GM18870 (cell line): ENCODE data around the gene STARD9.

Source experiments
- ATAC-seq: cut with Tn5 transposase; IDR thresholded peaks from one replicate; pipeline ENCODE4 v1.9.1; 2021; ENCODE audit warnings: moderate library complexity; ENCODE audit not compliant: unreplicated experiment

The STARD9 gene

DNA sequence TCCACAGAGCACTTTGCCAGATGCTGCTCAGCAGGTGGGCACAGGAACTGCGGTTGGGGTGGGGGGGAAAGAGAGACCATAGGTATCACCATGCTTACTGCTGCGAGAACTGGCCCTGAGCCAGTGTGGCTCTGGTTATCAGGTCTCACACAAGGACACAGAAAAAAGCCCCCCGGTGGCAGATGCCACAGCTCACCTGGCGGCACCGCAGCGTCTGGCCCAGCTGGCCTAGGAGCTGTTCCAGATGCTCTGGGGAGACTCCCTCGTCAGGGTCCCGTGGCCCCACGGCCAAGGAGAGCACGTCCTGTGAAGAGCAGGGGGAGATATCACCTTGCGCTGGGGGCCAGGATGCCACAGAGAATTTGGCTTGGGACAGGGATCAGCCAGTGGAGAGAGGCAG is 150.7 kb downstream of the STARD9 start:
- no peak for ATAC-seq

DNA sequence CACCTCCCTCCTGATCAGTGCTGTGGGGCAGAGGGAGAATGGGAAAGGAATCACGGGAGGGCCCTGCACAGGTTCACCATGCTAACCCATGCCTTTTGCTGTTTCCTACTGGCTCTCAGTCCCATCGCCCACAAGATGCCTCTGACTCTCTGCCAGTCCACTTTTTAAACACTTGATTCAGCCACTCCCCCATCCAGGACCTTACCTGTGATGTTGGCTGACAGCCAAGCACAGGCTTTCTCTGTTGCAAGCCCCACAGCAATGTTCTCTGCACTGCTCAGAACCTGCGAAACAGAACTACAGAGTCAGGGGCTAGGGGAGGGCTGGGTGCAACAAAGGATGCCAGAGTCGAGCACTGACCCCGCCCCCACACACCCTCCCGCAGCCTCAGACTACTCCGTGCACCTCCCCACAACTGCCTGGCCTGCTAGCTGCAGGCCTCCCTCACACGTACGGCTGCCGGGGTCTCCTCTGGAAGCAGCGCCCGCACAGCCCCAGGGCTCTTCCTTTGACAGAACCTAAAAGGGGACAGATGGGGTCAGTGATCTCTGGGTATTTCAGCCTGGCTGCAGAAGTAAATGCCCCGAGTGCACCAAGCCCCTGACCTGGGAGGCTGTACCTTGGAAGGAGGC is 152.5 kb downstream of the STARD9 start:
- no peak for ATAC-seq

DNA sequence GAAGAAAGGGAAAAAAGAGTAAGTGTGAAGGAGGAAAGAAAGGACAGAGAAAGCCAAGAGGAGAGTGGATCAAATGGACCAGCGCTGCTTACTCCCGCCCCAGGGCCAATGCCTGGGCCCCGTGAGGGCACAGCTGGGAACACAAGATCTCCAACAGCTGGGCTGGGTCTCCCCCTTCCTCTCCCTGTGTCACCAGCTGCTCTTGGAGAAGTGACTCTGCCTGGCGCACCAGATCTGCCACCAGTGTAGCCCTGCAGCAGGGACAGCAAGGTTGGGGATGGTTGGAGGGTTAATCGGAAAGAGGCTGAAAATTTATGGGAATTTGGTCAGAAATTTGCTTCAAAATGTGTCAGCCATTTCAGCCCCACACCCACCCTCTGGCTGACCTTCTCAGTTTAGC is 153.2 kb downstream of the STARD9 start:
- no peak for ATAC-seq

DNA sequence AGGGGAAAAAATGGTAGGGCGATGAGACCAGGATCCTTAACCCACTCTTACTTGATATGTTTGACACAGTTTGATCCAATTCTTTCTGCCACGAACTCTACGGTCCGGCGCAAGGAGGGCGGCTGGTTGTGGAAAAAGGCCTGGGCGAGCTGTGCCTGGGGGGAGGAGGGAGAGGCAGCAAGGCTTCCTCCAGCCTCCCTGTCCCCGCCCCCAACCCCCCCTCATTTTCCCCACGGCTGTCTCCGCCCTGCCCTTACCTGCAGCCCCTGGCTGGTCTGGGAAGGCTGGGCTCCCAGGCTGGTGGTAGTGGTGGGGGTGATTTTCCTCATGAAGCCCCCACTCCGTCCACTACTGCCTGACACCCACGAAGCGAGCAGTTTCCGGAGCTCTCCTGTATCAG is 153.6 kb downstream of the STARD9 start:
- no peak for ATAC-seq

DNA sequence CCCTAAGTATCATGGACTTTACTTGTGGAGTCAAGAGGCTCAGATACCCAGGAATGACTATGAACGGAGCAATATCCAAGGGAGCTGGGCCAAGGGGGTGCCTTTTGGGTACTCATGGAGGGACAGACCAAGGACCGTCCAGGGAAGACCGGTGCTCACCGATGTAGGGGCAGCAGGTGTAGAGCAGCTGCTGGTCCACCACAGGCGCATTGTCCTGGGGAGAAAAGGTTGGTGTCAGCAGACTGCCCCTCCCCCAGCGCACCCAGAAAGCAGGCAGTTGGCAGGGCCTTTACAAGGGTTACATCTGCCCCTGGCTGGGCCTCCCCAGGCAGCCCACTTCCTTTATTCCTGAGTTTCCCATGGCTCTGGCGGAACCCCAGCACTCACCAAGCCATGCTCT is 154.0 kb downstream of the STARD9 start:
- no peak for ATAC-seq

DNA sequence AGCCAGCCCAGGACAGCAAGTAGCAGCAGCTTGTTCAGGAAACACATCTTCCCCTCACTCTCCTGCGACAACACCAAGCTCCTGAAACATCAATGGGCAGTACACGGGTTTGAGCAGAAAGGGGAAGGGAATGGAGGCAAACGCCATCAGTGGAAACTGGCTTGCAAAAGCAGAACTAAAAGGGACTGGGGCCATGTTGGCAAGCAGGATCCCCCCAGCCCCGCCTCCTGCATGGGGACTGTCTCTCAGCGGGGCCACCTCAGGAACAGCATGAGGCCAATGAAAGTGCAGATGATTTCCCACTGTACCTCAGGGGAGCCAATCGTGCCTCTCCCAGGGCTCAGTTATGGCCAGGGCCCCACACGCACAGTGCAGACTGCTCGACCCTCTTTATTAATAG is 154.7 kb downstream of the STARD9 start:
- ATAC-seq, result no peak

DNA sequence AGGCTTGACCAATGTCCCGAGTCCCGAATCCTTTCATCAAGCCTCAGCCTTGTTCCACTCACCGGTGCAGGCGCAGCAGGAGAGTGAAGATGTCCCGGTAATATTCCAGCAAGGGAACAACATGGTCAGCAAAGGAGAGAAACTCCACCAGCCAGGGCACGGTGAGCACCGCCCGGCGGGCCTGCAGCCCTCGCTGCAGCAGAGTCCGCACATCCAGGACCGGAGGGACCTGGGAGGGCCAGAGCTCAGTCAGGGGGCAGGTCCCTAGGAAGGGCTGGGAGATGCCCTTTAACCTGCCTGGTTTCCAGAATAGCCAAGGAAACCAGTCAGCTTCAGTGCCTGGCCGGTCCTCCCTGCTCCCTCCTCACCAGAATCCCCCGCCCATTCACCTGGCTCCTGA is 155.1 kb downstream of the STARD9 start:
- ATAC-seq, result no peak

DNA sequence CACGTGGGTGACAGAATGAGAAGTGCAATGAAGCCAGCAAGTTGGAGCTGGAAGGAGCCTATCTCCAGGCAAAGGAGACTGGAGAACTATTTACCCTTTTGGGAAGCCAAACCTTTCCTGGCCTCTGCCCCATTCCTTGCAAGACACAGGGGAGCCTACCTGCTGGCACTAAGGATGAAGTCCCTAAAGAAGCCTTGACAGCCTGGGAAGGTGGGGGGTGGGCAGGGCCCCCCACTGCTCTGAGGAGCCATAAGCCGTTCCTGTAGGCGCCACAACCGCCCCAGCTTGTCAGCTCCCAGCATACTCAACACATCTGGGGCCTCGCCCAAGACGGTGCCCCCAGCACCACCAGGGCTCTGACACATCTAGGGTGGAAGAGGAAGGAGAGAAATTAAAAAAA is 156.1 kb downstream of the STARD9 start:
- ATAC-seq, result no peak

DNA sequence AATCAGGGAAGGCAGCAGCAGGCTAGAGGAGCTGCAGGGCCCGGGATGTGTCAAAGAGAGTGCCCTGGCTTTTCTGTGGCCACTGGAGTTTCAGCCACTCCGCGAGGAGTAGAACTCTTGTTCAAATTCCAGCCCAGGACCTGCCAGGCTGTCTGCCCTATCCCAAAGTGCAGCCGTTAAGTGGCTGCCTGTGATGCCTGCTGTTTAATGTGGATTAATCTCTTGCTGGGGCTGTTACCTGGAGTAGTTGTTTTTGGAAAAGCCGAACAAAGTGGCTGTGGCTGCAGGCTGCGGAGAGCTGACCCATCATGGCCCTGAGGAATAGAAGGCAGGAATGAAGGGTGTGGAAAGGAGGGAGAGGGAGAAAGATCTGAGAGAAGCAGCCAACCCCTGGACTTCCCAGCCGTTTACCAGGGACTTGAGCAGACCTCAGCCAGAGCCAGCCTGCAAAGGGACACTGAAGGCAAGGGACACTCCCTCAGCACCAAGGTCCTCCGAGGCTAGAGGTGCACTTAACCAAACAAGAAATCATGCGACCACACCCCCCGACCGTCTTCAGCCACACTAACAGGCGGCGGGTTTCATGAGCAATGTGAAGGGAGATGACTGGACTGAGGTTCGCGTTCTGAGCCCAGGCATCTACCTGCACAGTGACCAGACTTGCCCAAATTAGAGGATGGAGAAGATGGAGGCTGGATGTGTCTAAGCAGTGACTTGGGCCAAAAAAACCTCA is 156.9 kb downstream of the STARD9 start:
- no peak for ATAC-seq

DNA sequence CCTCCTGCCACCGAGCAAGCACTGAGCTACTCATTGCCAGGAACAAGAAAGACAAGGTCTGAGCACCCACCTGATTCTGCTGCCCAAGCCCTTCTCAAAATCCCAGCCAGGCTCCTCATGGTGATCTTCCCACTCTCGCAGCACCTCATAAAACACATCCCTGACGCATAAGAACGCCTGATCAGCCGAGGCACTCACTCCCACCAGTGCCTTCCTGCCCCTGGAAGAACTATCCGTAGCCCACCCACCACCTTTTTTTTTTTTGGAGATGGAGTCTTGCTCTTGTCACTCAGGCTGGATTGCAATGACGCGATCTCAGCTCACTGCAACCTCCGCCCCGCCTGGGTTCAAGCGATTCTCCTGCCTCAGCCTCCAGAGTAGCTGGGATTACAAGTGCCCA is 157.6 kb downstream of the STARD9 start:
- no peak for ATAC-seq

DNA sequence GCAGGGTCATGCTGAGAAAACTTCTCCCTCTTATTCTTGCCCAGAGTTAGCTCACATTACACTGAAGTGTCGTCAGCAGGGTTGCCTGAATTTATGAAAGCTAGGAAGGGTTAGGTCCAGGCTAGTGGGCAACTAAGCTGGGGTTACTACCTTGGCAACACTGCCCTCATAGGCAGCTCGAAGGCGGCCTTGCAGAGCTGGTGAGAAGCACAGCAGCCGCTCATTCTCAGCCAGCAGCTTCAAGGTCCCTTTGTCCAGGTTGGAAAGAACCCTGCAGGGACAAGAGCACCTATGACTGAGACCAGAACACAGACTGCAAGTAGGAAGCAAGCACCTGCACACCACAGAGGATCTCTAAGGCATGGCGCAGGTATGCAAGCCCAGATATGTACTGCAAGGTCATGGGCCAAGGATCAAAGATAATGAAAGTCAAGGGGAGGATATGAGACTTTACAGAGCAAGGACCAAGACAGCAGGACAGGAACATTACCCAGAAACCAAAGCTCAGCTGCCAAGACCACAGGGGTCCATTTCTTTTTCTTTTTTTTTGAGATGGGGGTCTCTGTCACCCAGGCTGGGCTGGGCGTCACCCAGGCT is 158.8 kb downstream of the STARD9 start:
- ATAC-seq, result no peak

DNA sequence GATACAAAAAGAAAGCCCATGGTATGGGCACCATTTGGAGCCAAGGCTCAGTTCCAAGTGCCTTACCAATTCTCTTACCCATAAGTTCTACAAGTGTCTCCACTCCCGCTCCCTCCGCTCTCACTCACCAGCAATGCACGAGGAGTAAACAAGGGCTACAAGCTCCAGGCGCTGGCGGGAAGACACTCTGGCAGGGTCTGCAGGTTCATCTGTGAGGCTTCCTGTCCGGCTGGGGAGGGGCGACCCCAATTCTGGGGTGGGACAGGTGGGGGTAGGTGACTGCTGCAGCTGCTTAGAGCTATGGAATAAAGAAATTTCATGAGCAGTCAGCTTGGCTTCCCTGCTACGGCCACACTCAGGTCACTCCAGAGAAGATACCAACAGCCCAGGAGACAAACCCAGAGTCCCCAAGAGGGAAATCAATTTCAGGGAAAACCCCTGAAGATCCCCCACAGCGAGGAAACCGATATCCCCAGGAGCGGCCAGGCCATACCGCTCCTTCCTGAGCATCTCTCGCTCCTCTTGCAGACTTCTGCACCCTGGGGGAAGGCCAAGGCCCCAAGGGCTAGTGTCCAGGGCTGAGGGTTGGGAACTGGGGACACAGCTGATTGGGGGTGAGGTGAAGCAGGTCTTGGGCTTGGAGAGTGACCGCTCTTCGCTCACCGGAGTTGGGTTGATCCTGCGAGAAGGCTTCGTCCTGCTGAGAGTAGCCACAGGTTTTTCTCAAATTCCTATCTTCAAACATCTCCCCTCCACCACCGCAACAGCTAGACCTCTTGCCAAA is 160.2 kb downstream of the STARD9 start:
- no peak for ATAC-seq

DNA sequence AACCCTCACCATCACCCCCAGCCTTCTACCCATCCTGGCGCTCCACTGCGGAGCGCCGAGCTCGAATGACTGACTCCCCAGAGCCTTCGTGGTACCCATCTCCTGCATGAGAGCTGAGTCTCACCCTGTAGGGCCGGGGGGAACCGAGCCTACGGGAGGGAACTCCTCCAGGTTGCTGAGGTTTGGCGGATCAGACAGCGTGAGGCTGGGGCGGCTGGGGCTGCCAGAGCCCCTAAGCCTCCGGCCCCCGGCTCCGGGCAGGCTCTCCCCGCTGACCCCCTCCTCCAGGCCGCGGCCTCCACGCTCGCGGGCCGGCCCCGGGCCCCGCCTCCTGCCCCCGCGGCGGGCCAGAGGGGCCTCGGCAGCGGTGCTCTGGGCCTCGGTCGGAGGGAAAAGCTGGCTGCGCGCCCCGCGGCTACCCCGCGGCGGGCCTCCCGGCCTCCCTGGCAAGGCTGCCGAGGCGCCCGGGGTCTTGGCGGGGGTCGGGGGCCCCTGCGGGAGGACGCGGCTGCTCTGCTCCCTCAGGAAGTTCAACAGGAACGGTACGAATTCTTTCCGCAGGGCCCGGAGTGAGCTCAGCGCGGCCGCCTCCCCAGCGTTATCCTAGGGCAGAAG is 160.9 kb downstream of the STARD9 start:
- no peak for ATAC-seq

DNA sequence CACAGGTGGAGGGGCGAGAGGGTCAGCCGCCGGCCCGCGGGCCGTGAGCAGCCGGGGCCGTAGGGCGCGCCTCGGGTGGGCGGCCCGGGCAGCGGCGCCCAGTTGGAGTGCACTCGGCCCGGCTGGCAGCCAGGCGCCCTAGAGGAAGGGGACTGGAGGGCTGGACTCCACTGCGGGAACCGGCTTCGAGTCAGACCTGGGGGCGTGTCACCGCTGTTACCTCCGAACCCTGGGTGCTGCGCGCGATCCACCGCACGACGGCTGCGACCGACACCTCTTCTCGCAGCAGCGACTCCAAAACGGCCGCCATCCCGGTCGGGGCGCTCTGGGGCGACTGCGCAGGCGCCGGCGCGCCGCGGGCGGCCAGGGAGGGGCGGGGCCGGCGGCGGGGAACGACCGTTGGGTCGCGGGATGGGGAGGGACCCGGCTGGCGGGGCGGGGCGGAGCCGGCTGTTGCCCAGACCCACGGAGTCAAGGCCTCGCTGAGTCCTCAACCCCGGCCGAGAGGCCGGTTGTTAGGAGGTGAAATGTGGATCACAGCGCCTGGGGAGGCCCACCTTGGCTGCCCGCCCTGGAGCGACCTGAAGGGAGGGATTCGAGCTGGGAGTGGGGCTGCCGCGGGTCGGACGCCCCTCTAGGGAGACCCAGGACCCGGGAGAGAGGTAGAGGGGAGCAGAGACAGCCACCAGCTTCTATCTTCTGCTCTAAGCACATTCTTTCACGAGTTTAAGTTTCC is 161.6 kb downstream of the STARD9 start, which contains the start of gene CDAN1:
Gene CDAN1, minus strand, starts transcription at position 336 of the 736 bp plus-strand sequence. Its CDS starts 26 bp downstream, at position 310.
- peak; percentile 49 for ATAC-seq

DNA sequence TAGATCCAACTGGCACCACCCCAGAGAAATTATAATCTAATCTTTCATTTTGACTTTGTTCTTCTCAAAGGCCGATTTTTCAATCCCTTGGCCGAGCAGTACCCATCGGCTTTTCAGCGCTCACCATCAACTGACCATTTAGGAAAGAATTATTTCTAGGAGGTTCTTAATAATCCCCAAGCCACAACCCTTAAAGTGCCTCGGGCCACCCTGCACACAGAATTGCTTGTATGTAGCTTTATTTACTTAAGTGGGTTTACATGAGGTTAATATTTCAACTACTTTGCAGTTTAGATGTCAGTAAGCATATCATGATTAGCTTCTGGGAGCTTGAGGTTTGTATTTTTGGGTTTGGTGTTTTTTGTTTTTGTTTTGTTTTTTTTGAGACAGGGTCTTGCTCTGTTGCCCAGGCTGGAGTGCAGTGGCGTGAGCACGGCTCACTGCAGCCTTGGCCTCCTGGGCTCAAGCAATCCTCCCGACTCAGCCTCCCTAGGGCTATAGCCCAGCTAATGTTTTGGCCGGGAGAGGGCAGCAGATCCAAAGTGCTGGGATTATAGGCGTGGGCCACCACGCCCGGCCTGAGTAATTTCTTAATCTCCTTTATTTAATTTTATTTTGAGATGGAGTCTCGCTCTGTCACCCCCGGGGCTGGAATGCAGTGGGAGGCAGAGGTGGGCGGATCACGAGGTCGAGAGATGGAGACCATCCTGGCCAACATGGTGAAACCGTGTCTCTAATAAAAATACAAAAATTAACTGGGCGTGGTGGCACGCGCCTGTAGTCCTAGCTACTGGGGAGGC is 162.3 kb downstream of the STARD9 start:
- ATAC-seq, result no peak

DNA sequence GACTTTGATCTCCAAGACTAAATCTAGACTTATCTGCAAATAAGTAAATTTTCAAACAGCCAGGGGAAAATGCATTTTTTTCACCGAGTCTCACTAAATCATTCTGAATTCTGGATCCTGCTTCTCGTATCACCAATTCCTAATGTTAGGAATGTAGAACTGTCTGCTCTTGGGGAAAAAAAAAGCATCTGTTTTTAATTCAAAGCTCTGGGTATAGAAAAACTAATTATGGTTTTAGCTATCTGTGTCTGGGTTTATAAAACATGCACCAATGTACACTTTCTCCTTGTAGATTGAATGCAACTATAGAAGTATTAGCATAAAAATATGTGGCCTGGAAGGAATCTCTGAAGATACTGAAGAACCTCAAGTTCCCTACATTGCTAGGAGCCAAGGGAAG is 166.3 kb downstream of the STARD9 start:
- no peak for ATAC-seq

DNA sequence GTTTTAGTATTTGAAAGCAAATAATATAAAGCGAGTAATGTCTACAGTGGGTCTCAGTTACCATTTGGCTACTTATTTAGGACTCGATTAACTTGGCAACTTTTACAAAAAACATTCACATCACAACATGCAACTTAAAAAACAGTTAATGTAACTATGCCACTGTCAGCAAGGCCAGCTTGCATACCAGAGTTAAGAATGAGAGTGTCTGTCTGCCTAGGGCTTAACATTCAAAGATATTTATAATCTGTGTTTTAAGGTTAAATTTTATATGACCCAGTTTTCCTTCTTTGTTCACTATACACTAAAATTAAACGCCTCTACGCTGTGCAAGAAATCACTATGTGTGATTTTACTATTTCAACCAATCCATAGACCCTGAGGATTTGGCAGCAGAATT is 166.7 kb downstream of the STARD9 start:
- no peak for ATAC-seq

DNA sequence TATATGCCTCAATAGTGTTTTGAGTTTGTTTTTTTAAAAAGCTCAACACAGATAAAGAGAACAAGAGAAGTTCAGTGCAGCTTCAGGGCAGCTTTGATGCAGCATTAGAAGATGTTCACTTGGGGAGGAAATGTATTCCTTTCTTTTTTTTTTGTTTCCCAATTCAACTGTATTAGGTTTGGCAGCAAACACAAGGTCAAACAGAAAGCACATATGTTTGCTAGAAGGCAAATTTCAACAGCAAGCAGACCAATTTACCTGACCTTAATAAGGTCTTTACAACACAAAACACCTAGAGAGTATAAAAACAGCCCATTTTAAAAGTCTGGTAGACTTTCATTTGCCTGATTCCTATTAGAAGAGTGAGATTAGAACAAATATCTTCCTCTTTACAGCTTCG is 168.8 kb downstream of the STARD9 start:
- ATAC-seq, result no peak

DNA sequence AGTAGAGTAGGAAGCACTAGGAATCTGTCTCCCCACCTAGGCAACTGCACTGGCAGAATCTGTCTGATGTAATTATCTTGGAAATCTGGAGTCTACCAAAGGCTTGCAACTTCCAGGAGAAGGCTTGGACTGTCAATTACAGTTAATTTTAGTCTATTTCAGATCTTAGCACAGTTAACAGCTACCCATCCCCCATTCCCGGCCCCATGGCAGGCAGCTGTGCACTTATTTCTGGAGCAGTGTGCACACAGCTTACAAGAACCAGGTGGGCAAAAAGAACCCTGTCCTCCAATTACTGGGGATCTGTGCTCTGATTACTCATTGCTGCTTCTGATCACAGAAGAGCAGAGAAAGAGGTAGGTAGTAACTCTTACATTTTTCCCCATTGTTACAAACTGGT is 173.9 kb downstream of the STARD9 start:
- ATAC-seq, result no peak

DNA sequence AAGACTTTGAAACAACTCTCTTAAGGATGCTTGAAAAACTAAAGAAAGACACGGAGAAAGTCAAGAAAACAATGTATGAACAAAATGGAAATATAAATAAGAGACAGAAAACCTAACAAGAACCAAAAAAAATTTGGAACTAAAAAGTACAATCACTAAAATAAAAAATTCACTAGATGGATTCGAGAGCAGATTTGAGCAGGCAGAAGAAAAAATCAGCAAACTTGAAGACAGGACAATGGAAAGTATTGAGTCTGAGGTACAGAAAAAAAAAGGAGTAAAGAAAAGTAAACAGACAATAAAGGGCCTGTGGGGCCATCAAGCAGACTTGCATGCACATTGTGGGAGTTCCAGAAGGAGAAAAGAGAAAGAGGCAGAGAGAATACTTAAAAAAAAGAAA is 174.9 kb downstream of the STARD9 start:
- ATAC-seq, result no peak
